HEK293 (cell line): ENCODE measurements around the gene KLF12.

Source experiments
- CTCF ChIA-PET: fragments of 350-600 bp; formaldehyde crosslinking; extraction: SDS; loops from one replicate; lab custom pipeline; 2021; ENCODE audit warnings: antibody characterized with exemption; lab: Yijun Ruan, JAX
- POLR2A ChIA-PET: fragments of 300-600 bp; formaldehyde crosslinking; extraction: SDS; loops from one replicate; lab custom pipeline; 2020; ENCODE audit warnings: antibody characterized with exemption, inconsistent platforms; lab: Yijun Ruan, JAX
- H3K27ac ChIP-seq: fragments of 200-500 bp; sonication (Bioruptor generic); 2 replicates; pipeline ENCODE4 v1.5.1; 2014; ENCODE audit warnings: low read depth, low read length, control low read depth, inconsistent platforms; ENCODE audit errors: extremely low read depth
- H3K36me3 ChIP-seq, 2 experiments: fragments of 200-500 bp in 1 of 2; sonication (Bioruptor generic) in 1 of 2; 1 replicate in 1 of 2; 2 replicates in 1 of 2; pipeline ENCODE4 v1.5.1; 2014 to 2017; ENCODE audit warnings: inconsistent platforms in 2 of 2, low read length in 2 of 2; ENCODE audit not compliant: control insufficient read depth in 2 of 2, insufficient read depth in 1 of 2
- H3K4me1 ChIP-seq: fragments of 200-500 bp; sonication (Bioruptor generic); 2 replicates; pipeline ENCODE4 v1.5.1; 2014; ENCODE audit warnings: mild to moderate bottlenecking, low read length, inconsistent platforms; ENCODE audit not compliant: control insufficient read depth, insufficient read depth
- H3K4me3 ChIP-seq: 2 replicates; pipeline ENCODE4 v1.5.1; 2011; ENCODE audit warnings: low read depth, mild to moderate bottlenecking, control low read depth, low read length, moderate library complexity
- H3K9me3 ChIP-seq: fragments of 200-500 bp; sonication (Bioruptor generic); 2 replicates; pipeline ENCODE4 v1.5.1; 2014; ENCODE audit warnings: low read depth, low read length, inconsistent platforms; ENCODE audit not compliant: control insufficient read depth, insufficient read depth
- EGR2 ChIP-seq: fragments of 450-650 bp; formaldehyde crosslinking; IDR thresholded peaks from 2 replicates; pipeline ENCODE4 v1.5.1; 2016; ENCODE audit warnings: low read depth, missing biosample characterization, missing genetic modification characterization
- GLIS2 ChIP-seq: fragments of 450-650 bp; formaldehyde crosslinking; IDR thresholded peaks from 2 replicates; pipeline ENCODE4 v1.5.1; 2016; ENCODE audit warnings: missing biosample characterization, missing genetic modification characterization
- HOXD13 ChIP-seq: sonication (generic); formaldehyde crosslinking; IDR thresholded peaks from 2 replicates; pipeline ENCODE4 v1.8.0; 2022; ENCODE audit warnings: missing genetic modification reagents, borderline replicate concordance
- PATZ1 ChIP-seq: fragments of 450-650 bp; formaldehyde crosslinking; IDR thresholded peaks from 2 replicates; pipeline ENCODE4 v1.5.1; 2016; ENCODE audit warnings: missing biosample characterization, missing genetic modification characterization
- REPIN1 ChIP-seq: fragments of 450-650 bp; formaldehyde crosslinking; IDR thresholded peaks from 2 replicates; pipeline ENCODE4 v1.5.1; 2017; ENCODE audit warnings: missing biosample characterization, missing genetic modification characterization, low read depth
- SCRT1 ChIP-seq: fragments of 450-650 bp; formaldehyde crosslinking; IDR thresholded peaks from 2 replicates; pipeline ENCODE4 v1.5.1; 2016; ENCODE audit warnings: missing biosample characterization, missing genetic modification characterization, borderline replicate concordance
- SETDB1 ChIP-seq: IDR thresholded peaks from one replicate; pipeline ENCODE4 v1.6.1; 2017; ENCODE audit warnings: mild to moderate bottlenecking, low read length, moderate library complexity, mixed read lengths; ENCODE audit not compliant: insufficient read length
- WT1 ChIP-seq: fragments of 450-650 bp; formaldehyde crosslinking; IDR thresholded peaks from 2 replicates; pipeline ENCODE4 v1.5.1; 2016; ENCODE audit warnings: missing biosample characterization, missing genetic modification characterization
- ZBTB20 ChIP-seq: fragments of 450-650 bp; formaldehyde crosslinking; IDR thresholded peaks from 2 replicates; pipeline ENCODE4 v1.5.1; 2016; ENCODE audit warnings: missing biosample characterization, missing genetic modification characterization
- ZBTB6 ChIP-seq: fragments of 450-650 bp; formaldehyde crosslinking; IDR thresholded peaks from 2 replicates; pipeline ENCODE4 v1.5.1; 2017; ENCODE audit warnings: missing biosample characterization, missing genetic modification characterization
- ZNF146 ChIP-seq: fragments of 450-650 bp; formaldehyde crosslinking; IDR thresholded peaks from 2 replicates; pipeline ENCODE4 v1.5.1; 2016; ENCODE audit warnings: missing biosample characterization, missing genetic modification characterization
- ZNF184 ChIP-seq: fragments of 450-650 bp; IDR thresholded peaks from 2 replicates; pipeline ENCODE4 v1.5.1; 2018; ENCODE audit warnings: missing biosample characterization, mild to moderate bottlenecking, missing genetic modification characterization
- ZNF2 ChIP-seq: fragments of 450-650 bp; formaldehyde crosslinking; IDR thresholded peaks from 2 replicates; pipeline ENCODE4 v1.5.1; 2016; ENCODE audit warnings: missing biosample characterization, missing genetic modification characterization
- ZNF211 ChIP-seq: fragments of 450-650 bp; formaldehyde crosslinking; IDR thresholded peaks from 2 replicates; pipeline ENCODE4 v1.5.1; 2016; ENCODE audit warnings: low read depth, missing biosample characterization, missing genetic modification characterization
- ZNF239 ChIP-seq: fragments of 450-650 bp; formaldehyde crosslinking; IDR thresholded peaks from 2 replicates; pipeline ENCODE4 v1.5.1; 2016; ENCODE audit warnings: missing biosample characterization, missing genetic modification characterization
- ZNF24 ChIP-seq: fragments of 450-650 bp; formaldehyde crosslinking; IDR thresholded peaks from 2 replicates; pipeline ENCODE4 v1.5.1; 2016; ENCODE audit warnings: missing biosample characterization, missing genetic modification characterization
- ZNF26 ChIP-seq: fragments of 450-650 bp; formaldehyde crosslinking; IDR thresholded peaks from 2 replicates; pipeline ENCODE4 v1.5.1; 2016; ENCODE audit warnings: missing biosample characterization, missing genetic modification characterization
- ZNF341 ChIP-seq: fragments of 450-650 bp; formaldehyde crosslinking; IDR thresholded peaks from 2 replicates; pipeline ENCODE4; 2016; ENCODE audit warnings: low read depth, missing biosample characterization, missing genetic modification characterization
- ZNF416 ChIP-seq: fragments of 450-650 bp; formaldehyde crosslinking; IDR thresholded peaks from 2 replicates; pipeline ENCODE4 v1.5.1; 2016; ENCODE audit warnings: missing biosample characterization, missing genetic modification characterization
- ZNF423 ChIP-seq: fragments of 450-650 bp; formaldehyde crosslinking; IDR thresholded peaks from 2 replicates; pipeline ENCODE4 v1.5.1; 2016; ENCODE audit warnings: missing biosample characterization, missing genetic modification characterization
- ZNF488 ChIP-seq: fragments of 450-650 bp; formaldehyde crosslinking; IDR thresholded peaks from 2 replicates; pipeline ENCODE4 v1.5.1; 2016; ENCODE audit warnings: missing biosample characterization, missing genetic modification characterization
- ZNF521 ChIP-seq: fragments of 450-650 bp; formaldehyde crosslinking; IDR thresholded peaks from 2 replicates; pipeline ENCODE4 v1.5.1; 2017; ENCODE audit warnings: missing biosample characterization, mild to moderate bottlenecking, missing genetic modification characterization
- ZNF561 ChIP-seq: fragments of 450-650 bp; IDR thresholded peaks from 2 replicates; pipeline ENCODE4 v1.5.1; 2018; ENCODE audit warnings: missing biosample characterization, missing genetic modification characterization, borderline replicate concordance
- ZNF660 ChIP-seq: fragments of 450-650 bp; IDR thresholded peaks from 2 replicates; pipeline ENCODE4 v1.5.1; 2018; ENCODE audit warnings: missing biosample characterization, mild to moderate bottlenecking, missing genetic modification characterization
- ZNF664 ChIP-seq: fragments of 450-650 bp; formaldehyde crosslinking; IDR thresholded peaks from 2 replicates; pipeline ENCODE4 v1.5.1; 2016; ENCODE audit warnings: missing biosample characterization, missing genetic modification characterization
- TF ChIP-seq, protein P1 (sequence below): fragments of 450-650 bp; IDR thresholded peaks from 2 replicates; pipeline ENCODE4 v1.5.1; 2018; ENCODE audit warnings: missing biosample characterization, missing genetic modification characterization
- TF ChIP-seq, protein P2 (sequence below): fragments of 450-650 bp; formaldehyde crosslinking; IDR thresholded peaks from 2 replicates; pipeline ENCODE4 v1.5.1; 2017; ENCODE audit warnings: missing biosample characterization, missing genetic modification characterization
- TF ChIP-seq, protein P3 (sequence below): fragments of 450-650 bp; formaldehyde crosslinking; IDR thresholded peaks from 2 replicates; pipeline ENCODE4 v1.5.1; 2016; ENCODE audit warnings: missing biosample characterization, missing genetic modification characterization

Gene KLF12

GRCh38 chr13:74136084-74136658, 2.0 kb upstream of the KLF12 start:
- Histone ChIP-seq H3K4me3 (peak overlapping the region; percentile 75), H3K9me3 (no peaks in the 10 kb centered on the region), H3K27ac (peak overlapping the region; percentile 98), H3K36me3 (no peaks in the 10 kb centered on the region), H3K4me1 (no peaks in the 10 kb centered on the region)
- CTCF ChIA-PET, result interaction anchor here (1.0 kb wide), 1 partner anchor 17 kb away, joined by 5 read pairs; no protein-coding TSS in a partner anchor
- POLR2A ChIA-PET, result interaction anchor here (1.0 kb wide), 1 partner anchor 151 kb away, joined by 5 read pairs; no protein-coding TSS in a partner anchor
- no peak for TF ChIP-seq ZNF488
- TF ChIP-seq ZNF521 (tag by site-specific recombination), result no peak
- no peak for TF ChIP-seq ZNF239 (tag by site-specific recombination)
- TF ChIP-seq ZNF184 (tag by site-specific recombination), result no peak
- TF ChIP-seq SETDB1, result no peak
- TF ChIP-seq EGR2 (tag by site-specific recombination), result peak; percentile 80
- TF ChIP-seq ZNF341 (tag by site-specific recombination), result peak; percentile 35; the same call in 1 of the 2 replicates
- TF ChIP-seq SCRT1, result no peak
- TF ChIP-seq, protein P1, sequence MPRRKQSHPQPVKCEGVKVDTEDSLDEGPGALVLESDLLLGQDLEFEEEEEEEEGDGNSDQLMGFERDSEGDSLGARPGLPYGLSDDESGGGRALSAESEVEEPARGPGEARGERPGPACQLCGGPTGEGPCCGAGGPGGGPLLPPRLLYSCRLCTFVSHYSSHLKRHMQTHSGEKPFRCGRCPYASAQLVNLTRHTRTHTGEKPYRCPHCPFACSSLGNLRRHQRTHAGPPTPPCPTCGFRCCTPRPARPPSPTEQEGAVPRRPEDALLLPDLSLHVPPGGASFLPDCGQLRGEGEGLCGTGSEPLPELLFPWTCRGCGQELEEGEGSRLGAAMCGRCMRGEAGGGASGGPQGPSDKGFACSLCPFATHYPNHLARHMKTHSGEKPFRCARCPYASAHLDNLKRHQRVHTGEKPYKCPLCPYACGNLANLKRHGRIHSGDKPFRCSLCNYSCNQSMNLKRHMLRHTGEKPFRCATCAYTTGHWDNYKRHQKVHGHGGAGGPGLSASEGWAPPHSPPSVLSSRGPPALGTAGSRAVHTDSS, result no peak
- TF ChIP-seq, protein P2, sequence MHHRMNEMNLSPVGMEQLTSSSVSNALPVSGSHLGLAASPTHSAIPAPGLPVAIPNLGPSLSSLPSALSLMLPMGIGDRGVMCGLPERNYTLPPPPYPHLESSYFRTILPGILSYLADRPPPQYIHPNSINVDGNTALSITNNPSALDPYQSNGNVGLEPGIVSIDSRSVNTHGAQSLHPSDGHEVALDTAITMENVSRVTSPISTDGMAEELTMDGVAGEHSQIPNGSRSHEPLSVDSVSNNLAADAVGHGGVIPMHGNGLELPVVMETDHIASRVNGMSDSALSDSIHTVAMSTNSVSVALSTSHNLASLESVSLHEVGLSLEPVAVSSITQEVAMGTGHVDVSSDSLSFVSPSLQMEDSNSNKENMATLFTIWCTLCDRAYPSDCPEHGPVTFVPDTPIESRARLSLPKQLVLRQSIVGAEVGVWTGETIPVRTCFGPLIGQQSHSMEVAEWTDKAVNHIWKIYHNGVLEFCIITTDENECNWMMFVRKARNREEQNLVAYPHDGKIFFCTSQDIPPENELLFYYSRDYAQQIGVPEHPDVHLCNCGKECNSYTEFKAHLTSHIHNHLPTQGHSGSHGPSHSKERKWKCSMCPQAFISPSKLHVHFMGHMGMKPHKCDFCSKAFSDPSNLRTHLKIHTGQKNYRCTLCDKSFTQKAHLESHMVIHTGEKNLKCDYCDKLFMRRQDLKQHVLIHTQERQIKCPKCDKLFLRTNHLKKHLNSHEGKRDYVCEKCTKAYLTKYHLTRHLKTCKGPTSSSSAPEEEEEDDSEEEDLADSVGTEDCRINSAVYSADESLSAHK (tag by site-specific recombination), result no peak; the same call in 1 of the 2 replicates
- TF ChIP-seq ZNF561 (tag by site-specific recombination), result peak; percentile 21; the same call in 1 of the 2 replicates
- no peak for TF ChIP-seq ZNF664
- no peak for TF ChIP-seq HOXD13 (CRISPR knock-in tag)
- TF ChIP-seq ZNF26 (tag by site-specific recombination), result no peak
- no peak for TF ChIP-seq ZNF146 (tag by site-specific recombination)
- TF ChIP-seq ZBTB6 (tag by site-specific recombination), result no peak
- TF ChIP-seq PATZ1 (tag by site-specific recombination), result no peak
- TF ChIP-seq ZBTB20 (tag by site-specific recombination), result peak; percentile 55; the same call in 1 of the 2 replicates
- 0 out of 2 replicates have a peak, but pooled peaks have one; percentile 33 for TF ChIP-seq WT1 (tag by site-specific recombination)
- peak; percentile 19; the same call in 1 of the 2 replicates for TF ChIP-seq GLIS2 (tag by site-specific recombination)
- no peak for TF ChIP-seq REPIN1 (tag by site-specific recombination)
- 0 out of 2 replicates have a peak, but pooled peaks have one; percentile 5 for TF ChIP-seq ZNF24 (tag by site-specific recombination)
- TF ChIP-seq, protein P3, sequence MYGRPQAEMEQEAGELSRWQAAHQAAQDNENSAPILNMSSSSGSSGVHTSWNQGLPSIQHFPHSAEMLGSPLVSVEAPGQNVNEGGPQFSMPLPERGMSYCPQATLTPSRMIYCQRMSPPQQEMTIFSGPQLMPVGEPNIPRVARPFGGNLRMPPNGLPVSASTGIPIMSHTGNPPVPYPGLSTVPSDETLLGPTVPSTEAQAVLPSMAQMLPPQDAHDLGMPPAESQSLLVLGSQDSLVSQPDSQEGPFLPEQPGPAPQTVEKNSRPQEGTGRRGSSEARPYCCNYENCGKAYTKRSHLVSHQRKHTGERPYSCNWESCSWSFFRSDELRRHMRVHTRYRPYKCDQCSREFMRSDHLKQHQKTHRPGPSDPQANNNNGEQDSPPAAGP, result 0 out of 2 replicates have a peak, but pooled peaks have one; percentile 20
- 0 out of 2 replicates have a peak, but pooled peaks have one; percentile 19 for TF ChIP-seq ZNF660 (tag by site-specific recombination)
- no peak for TF ChIP-seq ZNF423
- TF ChIP-seq ZNF416 (tag by site-specific recombination), result no peak
- TF ChIP-seq ZNF2, result 0 out of 2 replicates have a peak, but pooled peaks have one; percentile 3
- TF ChIP-seq ZNF211 (tag by site-specific recombination), result no peak
